ENCODE results near the gene IGF2BP3. TPM values are rescaled to one million over a fixed set of nuclear protein-coding genes. Genes with fewer than 3 reads are reported as not detected.

IGF2BP3 gene
- total RNA-seq, 1 donor from 2014 or later: 0.38 TPM

DNA sequence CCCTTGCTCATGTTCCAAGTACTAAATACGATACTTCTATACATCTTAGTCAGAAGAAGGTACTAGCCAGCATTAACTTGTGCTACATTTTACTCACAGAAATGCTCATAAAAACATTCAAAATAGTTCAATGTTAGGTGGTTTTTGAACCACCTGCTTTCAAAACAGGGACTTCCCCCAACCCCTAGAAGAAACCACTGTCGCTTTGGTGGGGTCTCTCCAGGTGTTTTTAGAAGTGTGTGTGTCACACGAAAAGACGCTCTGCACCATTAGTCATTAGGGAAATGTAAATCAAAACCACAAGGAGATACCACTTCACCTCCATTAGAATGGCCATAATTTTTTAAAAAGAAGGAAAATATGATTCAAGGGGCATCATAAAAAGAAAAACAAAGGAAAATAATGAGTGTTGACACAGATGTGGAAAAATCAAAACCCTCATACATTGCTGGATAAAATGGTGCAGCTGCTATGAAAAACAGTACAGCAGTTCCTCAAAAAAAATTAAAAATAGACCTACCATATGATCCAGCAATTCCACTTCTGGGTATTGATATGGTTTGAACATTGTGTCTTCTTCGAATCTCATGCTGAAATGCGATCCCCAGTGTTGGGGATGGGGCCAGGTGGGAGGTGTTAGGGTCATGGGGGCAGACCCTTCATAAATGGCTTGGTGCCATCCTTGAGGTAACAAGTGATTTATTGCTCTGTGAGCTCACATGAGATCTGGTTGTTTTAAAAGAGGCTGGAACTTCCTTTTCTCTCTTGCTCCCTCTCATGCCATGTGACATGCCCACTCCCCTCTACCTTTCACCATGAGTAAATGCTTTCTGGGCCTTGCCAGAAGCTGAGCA is 96.9 kb downstream of the IGF2BP3 start:
- no peaks in the 10 kb centered on the region for H3K36me3 ChIP-seq
- no peaks in the 10 kb centered on the region for H3K9me3 ChIP-seq (replicated peaks)
- no peak overlapping the region for H3K4me3 ChIP-seq
- no peaks in the 10 kb centered on the region for H3K27me3 ChIP-seq (ENCODE audit: low read depth)
- TF ChIP-seq, protein P1, sequence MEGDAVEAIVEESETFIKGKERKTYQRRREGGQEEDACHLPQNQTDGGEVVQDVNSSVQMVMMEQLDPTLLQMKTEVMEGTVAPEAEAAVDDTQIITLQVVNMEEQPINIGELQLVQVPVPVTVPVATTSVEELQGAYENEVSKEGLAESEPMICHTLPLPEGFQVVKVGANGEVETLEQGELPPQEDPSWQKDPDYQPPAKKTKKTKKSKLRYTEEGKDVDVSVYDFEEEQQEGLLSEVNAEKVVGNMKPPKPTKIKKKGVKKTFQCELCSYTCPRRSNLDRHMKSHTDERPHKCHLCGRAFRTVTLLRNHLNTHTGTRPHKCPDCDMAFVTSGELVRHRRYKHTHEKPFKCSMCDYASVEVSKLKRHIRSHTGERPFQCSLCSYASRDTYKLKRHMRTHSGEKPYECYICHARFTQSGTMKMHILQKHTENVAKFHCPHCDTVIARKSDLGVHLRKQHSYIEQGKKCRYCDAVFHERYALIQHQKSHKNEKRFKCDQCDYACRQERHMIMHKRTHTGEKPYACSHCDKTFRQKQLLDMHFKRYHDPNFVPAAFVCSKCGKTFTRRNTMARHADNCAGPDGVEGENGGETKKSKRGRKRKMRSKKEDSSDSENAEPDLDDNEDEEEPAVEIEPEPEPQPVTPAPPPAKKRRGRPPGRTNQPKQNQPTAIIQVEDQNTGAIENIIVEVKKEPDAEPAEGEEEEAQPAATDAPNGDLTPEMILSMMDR (IDR thresholded peaks at IDR 0.05; ENCODE audit: borderline replicate concordance): no peak
- H3K27ac ChIP-seq (replicated peaks): no peak overlapping the region
- intact Hi-C loops (cut with micrococcal nuclease): no loop called here
- no peak for DNase-seq
- no peaks in the 10 kb centered on the region for H3K4me1 ChIP-seq

DNA sequence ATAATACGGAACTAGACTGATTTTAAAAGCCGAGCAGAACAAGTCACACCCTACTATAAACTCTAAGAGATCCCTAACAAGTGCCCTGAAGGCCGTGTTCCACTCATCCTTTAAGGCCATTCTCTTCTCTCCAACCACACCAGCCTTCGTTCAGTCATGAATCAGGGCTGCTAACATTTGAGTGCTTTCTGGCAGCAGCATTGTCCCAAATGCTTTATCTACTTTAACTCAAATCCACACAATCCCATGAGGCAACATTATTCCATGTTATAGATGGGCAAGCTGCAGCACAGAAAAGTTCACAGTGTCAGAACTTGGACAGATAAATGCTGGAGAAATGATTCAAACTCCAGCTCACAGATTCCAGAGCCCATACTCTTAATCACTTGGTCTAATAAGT is 97.7 kb downstream of the IGF2BP3 start:
- TF ChIP-seq, protein P1 (IDR thresholded peaks at IDR 0.05; ENCODE audit: borderline replicate concordance): no peak
- intact Hi-C loops (cut with micrococcal nuclease): no loop called here
- DNase-seq: no peak
- H3K9me3 ChIP-seq (replicated peaks): no peaks in the 10 kb centered on the region
- no peak overlapping the region for H3K4me3 ChIP-seq
- H3K4me1 ChIP-seq: no peaks in the 10 kb centered on the region
- H3K36me3 ChIP-seq: no peaks in the 10 kb centered on the region
- H3K27me3 ChIP-seq (ENCODE audit: low read depth): no peaks in the 10 kb centered on the region
- no peak overlapping the region for H3K27ac ChIP-seq (replicated peaks)

DNA sequence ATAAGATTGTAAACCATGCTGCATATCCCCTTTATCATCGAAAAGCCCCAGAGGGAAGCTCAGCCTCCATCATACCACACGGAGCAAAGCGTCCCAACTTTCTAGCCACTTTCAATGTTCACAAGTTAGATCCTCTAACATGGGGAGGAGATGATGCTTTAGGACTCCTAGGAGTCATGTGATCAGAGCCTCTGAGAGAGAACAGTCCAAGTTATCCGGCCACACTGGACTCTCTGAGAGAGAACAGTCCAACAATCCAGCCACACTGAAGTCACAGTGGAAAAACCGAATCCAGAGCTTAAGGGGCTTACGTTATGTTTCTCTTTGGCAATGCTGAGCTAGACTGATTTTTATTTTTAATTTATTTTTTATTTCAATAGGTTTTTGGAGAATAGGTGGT is 98.6 kb downstream of the IGF2BP3 start:
- Histone ChIP-seq H3K4me3 (no peak overlapping the region), H3K36me3 (no peaks in the 10 kb centered on the region), H3K4me1 (no peaks in the 10 kb centered on the region), H3K27ac (replicated peaks) (no peak overlapping the region), H3K9me3 (replicated peaks) (no peaks in the 10 kb centered on the region), H3K27me3 (ENCODE audit: low read depth) (no peaks in the 10 kb centered on the region)
- TF ChIP-seq, protein P1 (IDR thresholded peaks at IDR 0.05; ENCODE audit: borderline replicate concordance): no peak
- intact Hi-C loops (cut with micrococcal nuclease): no loop called here
- no peak for DNase-seq

DNA sequence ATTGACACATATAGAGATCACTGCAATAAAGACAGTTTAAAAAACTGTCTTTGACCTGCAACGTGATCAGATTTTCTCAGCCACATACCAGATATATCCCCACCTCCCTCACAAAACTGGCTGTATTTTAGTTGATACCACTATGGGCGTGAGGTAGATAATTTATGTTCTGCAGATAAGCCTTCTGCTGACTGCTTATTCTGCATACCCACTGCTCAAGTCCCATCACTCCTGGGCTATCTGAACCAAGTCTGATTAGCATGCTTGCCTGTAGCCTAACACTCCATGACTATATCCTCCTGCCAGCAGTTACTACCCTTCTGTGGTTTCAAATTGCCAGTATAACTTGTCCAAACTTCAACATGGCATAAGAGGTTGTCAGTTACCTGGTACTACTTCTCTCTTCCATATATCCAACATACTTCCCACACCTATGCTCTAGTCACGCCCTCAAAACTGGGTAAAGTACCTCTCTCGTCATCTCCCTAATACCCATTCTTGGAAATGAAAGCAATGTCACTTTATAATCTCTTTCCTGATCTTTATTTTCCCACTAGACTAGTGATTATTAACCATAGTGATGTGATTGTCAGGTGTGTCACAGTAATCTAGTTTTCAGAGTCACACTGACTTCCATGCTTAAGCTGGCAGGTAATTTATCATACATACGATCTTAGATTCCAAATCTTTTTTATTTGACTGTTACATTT is 100.4 kb downstream of the IGF2BP3 start:
- TF ChIP-seq, protein P1 (IDR thresholded peaks at IDR 0.05; ENCODE audit: borderline replicate concordance): no peak
- intact Hi-C loops (cut with micrococcal nuclease): no loop called here

DNA sequence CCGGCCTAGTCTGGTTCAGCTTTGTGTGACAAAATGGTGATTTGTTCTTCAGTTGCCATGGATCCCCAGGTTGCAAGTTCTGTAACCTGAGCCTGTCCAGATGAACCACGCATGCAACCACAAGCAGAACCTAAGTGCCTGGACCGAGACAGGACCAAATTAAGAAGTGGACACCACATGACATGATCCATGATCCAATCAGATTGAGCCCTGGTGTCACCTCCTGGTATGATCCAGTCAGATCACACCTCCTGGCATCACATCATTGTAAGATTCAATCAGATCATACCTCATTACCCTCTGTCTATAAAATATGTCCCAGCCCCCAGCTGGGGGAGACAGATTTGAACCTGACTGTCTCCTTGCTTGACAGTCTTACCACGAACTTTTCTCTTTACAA is 101.2 kb downstream of the IGF2BP3 start:
- intact Hi-C loops (cut with micrococcal nuclease): no loop called here
- peaks cover under 1% of the 10 kb centered on the region for H3K27me3 ChIP-seq (ENCODE audit: low read depth)
- TF ChIP-seq, protein P1 (IDR thresholded peaks at IDR 0.05; ENCODE audit: borderline replicate concordance): no peak
- H3K36me3 ChIP-seq: no peaks in the 10 kb centered on the region
- no peaks in the 10 kb centered on the region for H3K9me3 ChIP-seq (replicated peaks)
- H3K4me1 ChIP-seq: no peaks in the 10 kb centered on the region
- no peak for DNase-seq
- H3K27ac ChIP-seq (replicated peaks): no peak overlapping the region
- H3K4me3 ChIP-seq: no peak overlapping the region

More for the DNA sequence above, 100.4 kb downstream of the IGF2BP3 start:
- Histone ChIP-seq H3K27ac (replicated peaks) (no peak overlapping the region), H3K36me3 (no peaks in the 10 kb centered on the region), H3K4me1 (no peaks in the 10 kb centered on the region), H3K27me3 (ENCODE audit: low read depth) (no peaks in the 10 kb centered on the region), H3K9me3 (replicated peaks) (no peaks in the 10 kb centered on the region), H3K4me3 (no peak overlapping the region)
- DNase-seq: no peak
